BLaER1 treated with 17β-estradiol and CSF1 and Interleukin-3, amounts not matched to agents 10 nM and 100 nM (cell line): Measurements from ENCODE around the gene CARMIL1.
A peak's percentile ranks its signal among the peaks of the same experiment; 100 is the strongest.

Source experiments
- H3K27ac ChIP-seq, 11 experiments: shearing (Covaris generic); formaldehyde crosslinking; 2 replicates each; pipeline ENCODE4 v1.8.1; 2022
- H3K27me3 ChIP-seq, 11 experiments: shearing (Covaris generic); formaldehyde crosslinking; 2 replicates each; pipeline ENCODE4 v1.8.1; 2022
- H3K36me3 ChIP-seq, 11 experiments: shearing (Covaris generic); formaldehyde crosslinking; 2 replicates each; pipeline ENCODE4 v1.8.1; 2022
- H3K4me1 ChIP-seq, 10 experiments: shearing (Covaris generic); formaldehyde crosslinking; 2 replicates each; pipeline ENCODE4 v1.8.1; 2022
- H3K4me2 ChIP-seq, 11 experiments: shearing (Covaris generic); formaldehyde crosslinking; 2 replicates each; pipeline ENCODE4 v1.8.1; 2022
- H3K4me3 ChIP-seq, 10 experiments: shearing (Covaris generic); formaldehyde crosslinking; 2 replicates each; pipeline ENCODE4 v1.8.1; 2022
- H3K9ac ChIP-seq, 11 experiments: shearing (Covaris generic); formaldehyde crosslinking; 2 replicates each; pipeline ENCODE4 v1.8.1; 2022
- H3K9me3 ChIP-seq, 11 experiments: shearing (Covaris generic); formaldehyde crosslinking; replicated peaks in 1 of 11; 2 replicates each; pipeline ENCODE4 v1.8.1; 2022
- H4K20me1 ChIP-seq, 11 experiments: shearing (Covaris generic); formaldehyde crosslinking; 2 replicates each; pipeline ENCODE4 v1.8.1; 2022
- Cebpa-rat ChIP-seq, 11 experiments: shearing (Covaris generic); IDR thresholded peaks; 2 replicates each; pipeline ENCODE4 v1.8.1; 2022

CARMIL1 gene

GRCh38 chr6:25602674-25602982 is 323.5 kb downstream of the CARMIL1 start:
- Histone ChIP-seq H3K4me3 (no peak overlapping the region), H3K4me1 (peaks cover 0 to 5% (median 4%) of the 10 kb centered on the region in 10 experiments; a peak in 7 of 20 replicates), H3K27me3 (no peaks in the 10 kb centered on the region), H4K20me1 (no peaks in the 10 kb centered on the region), H3K4me2 (no peak overlapping the region), H3K9ac (no peak overlapping the region), H3K27ac (no peak overlapping the region), H3K36me3 (no peaks in the 10 kb centered on the region), H3K9me3 (no peaks in the 10 kb centered on the region)
- no peak for TF ChIP-seq Cebpa-rat (IDR thresholded peaks at IDR 0.05)

DNA sequence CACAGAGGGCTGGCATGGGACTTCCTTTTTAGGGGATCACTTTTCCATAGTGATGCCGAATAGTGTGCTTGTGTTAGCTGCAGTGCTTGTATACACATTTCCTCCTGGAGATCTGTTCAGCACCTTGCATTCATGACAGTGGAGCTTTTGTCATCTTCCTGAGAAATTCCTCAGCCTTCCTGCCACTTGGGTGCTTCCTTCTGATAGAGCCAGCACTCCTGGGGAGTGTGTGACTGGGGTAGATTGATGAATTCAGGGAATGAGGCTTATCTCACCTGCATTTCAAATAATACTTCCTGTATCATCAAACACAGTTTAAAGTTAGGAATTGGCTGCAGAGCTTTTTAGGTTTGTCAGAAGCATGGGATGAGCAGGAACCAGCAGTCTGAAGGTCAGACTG is 324.1 kb downstream of the CARMIL1 start:
- no peaks in the 10 kb centered on the region for H3K36me3 ChIP-seq
- no peak overlapping the region for H3K4me3 ChIP-seq
- H3K27ac ChIP-seq: no peak overlapping the region
- H3K9ac ChIP-seq: no peak overlapping the region; a peak in 1 of 22 replicates
- no peaks in the 10 kb centered on the region for H3K9me3 ChIP-seq
- no peaks in the 10 kb centered on the region for H3K27me3 ChIP-seq
- H3K4me1 ChIP-seq: peaks cover 0 to 9% (median 7%) of the 10 kb centered on the region in 10 experiments; a peak in 7 of 20 replicates
- H3K4me2 ChIP-seq: no peak overlapping the region
- no peak for TF ChIP-seq Cebpa-rat (IDR thresholded peaks at IDR 0.05)
- no peaks in the 10 kb centered on the region for H4K20me1 ChIP-seq

DNA sequence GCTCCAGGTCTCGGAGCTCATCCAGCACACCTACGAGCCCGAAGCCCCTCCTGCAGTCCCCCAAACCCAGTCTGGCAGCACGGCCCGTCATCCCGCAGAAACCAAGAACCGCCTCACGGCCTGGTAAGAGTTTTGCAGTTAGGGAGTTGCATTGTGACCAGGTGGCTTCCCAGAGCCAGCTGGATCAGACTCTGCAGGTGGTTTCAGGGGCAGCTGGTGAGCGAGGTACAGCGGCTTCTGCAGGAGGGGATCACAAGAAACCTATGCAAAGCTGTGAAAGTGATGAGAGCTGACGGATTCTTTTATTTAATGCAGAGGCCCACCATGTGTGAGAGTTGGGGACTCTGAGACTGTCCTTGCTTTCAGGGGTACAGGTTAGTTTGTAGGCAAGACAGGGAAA is 327.0 kb downstream of the CARMIL1 start:
- H3K4me1 ChIP-seq: peaks cover 0 to 9% (median 7%) of the 10 kb centered on the region in 10 experiments; a peak in 7 of 20 replicates
- H3K4me3 ChIP-seq: no peak overlapping the region
- no peaks in the 10 kb centered on the region for H3K36me3 ChIP-seq
- H3K4me2 ChIP-seq: no peak overlapping the region
- no peak overlapping the region for H3K27ac ChIP-seq
- no peak overlapping the region for H3K9ac ChIP-seq
- no peak for TF ChIP-seq Cebpa-rat (IDR thresholded peaks at IDR 0.05)
- H4K20me1 ChIP-seq: no peaks in the 10 kb centered on the region
- no peaks in the 10 kb centered on the region for H3K9me3 ChIP-seq
- H3K27me3 ChIP-seq: no peaks in the 10 kb centered on the region

DNA sequence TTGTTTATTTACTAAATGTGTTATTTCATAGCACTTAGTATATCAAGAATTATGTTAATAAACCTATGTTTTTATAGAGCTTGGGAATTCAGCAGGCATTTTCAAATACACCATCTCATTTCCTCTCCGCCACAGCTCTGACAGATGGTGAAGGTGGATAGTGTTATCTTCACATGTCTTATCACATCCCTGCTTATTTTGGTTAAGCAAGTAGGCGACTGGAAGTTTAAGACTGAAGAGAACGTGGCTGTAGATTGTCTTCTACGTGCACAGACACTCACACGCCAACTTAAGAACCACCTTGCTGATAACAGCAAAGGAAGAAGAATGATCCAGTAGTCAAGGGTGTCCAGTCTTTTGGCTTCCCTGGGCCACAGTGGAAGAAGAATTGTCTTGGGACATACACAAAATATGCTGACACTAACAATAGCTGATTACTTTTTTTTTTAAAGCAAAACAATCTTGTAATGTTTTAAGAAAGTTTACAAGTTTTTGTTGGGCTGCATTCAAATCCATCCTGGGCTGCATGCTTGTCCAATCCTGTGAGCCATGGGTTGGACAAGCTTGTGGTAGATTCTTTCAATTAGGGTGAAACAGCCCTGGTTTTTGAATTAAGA is 329.5 kb downstream of the CARMIL1 start:
- Histone ChIP-seq H3K4me3 (no peak overlapping the region), H3K27me3 (no peaks in the 10 kb centered on the region), H3K36me3 (no peaks in the 10 kb centered on the region), H3K4me1 (peaks cover 0 to 9% (median 7%) of the 10 kb centered on the region in 10 experiments; a peak in 7 of 20 replicates), H3K9me3 (no peaks in the 10 kb centered on the region), H3K27ac (no peak overlapping the region), H4K20me1 (no peaks in the 10 kb centered on the region), H3K4me2 (no peak overlapping the region), H3K9ac (no peak overlapping the region)
- TF ChIP-seq Cebpa-rat (IDR thresholded peaks at IDR 0.05): no peak

GRCh38 chr6:25612666-25613065 is 333.5 kb downstream of the CARMIL1 start:
- peaks cover 0 to 4% (median 3%) of the 10 kb centered on the region in 10 experiments; a peak in 7 of 20 replicates for H3K4me1 ChIP-seq
- no peak for TF ChIP-seq Cebpa-rat (IDR thresholded peaks at IDR 0.05)
- H3K27ac ChIP-seq: no peak overlapping the region
- H3K4me3 ChIP-seq: no peak overlapping the region
- no peaks in the 10 kb centered on the region for H3K9me3 ChIP-seq
- no peaks in the 10 kb centered on the region for H3K36me3 ChIP-seq
- H3K4me2 ChIP-seq: no peak overlapping the region
- H3K27me3 ChIP-seq: no peaks in the 10 kb centered on the region
- no peak overlapping the region for H3K9ac ChIP-seq
- no peaks in the 10 kb centered on the region for H4K20me1 ChIP-seq

DNA sequence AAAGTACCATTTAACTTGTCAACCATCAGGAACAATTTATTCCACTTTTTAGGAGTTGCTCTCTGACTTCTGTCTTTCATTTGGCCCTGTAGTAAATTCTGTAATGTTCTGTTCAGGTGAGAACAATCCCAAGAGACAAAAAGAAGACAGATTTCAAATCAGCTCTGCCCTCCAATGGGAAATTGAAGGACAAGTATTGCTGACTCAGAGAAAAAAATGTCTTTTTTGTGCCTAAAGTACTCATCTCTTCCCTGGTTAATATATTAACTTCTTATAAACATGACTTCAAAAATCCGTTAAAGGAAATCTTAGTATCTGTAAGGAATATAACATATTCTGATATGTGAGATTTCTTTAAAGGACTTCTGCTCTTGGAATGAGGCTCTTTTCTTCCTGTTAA is 334.2 kb downstream of the CARMIL1 start:
- Histone ChIP-seq H4K20me1 (no peaks in the 10 kb centered on the region), H3K27ac (no peak overlapping the region), H3K4me3 (no peak overlapping the region), H3K9ac (no peak overlapping the region), H3K4me1 (peaks cover 0 to 8% (median 0%) of the 10 kb centered on the region in 10 experiments; a peak in 4 of 20 replicates), H3K4me2 (no peak overlapping the region), H3K9me3 (no peaks in the 10 kb centered on the region), H3K36me3 (no peaks in the 10 kb centered on the region), H3K27me3 (peaks cover 0 to 1% (median 0%) of the 10 kb centered on the region in 11 experiments; a peak in 1 of 22 replicates)
- TF ChIP-seq Cebpa-rat (IDR thresholded peaks at IDR 0.05): no peak

- Histone ChIP-seq H3K4me1 (peaks cover 0 to 14% (median 0%) of the 10 kb centered on the region in 10 experiments; a peak in 4 of 20 replicates), H4K20me1 (no peaks in the 10 kb centered on the region), H3K4me2 (no peak overlapping the region), H3K36me3 (no peaks in the 10 kb centered on the region), H3K9me3 (no peaks in the 10 kb centered on the region), H3K9ac (no peak overlapping the region), H3K27ac (no peak overlapping the region), H3K27me3 (peaks cover 0 to 8% (median 0%) of the 10 kb centered on the region in 11 experiments; a peak in 7 of 22 replicates), H3K4me3 (no peak overlapping the region)
- TF ChIP-seq Cebpa-rat (IDR thresholded peaks at IDR 0.05): no peak
Observed at GRCh38 chr6:25614052-25614451, 334.9 kb downstream of the CARMIL1 start.

DNA sequence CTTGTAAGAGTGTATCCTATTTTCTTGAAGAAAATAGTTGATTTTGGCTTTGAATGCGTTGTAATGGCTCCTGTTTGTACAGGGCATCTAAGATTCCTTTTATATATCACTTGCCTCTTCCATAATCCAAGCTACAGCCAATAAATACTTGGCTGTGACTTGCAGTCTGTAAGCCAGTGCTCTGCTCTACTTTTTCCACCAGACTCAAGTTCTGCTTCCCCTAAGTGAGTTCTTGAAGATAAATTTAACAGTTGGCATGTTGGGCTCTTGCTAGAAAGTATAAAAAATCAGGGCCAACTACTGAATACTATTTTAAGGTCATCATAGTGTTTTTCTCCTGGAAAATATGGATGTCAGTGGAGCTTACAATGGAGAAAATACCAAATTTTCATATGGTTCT is 336.3 kb downstream of the CARMIL1 start:
- Histone ChIP-seq H3K9ac (no peak overlapping the region), H3K27me3 (peaks cover 0 to 13% (median 0%) of the 10 kb centered on the region in 11 experiments; a peak in 8 of 22 replicates), H3K4me1 (peaks cover 0 to 23% (median 0%) of the 10 kb centered on the region in 10 experiments; a peak in 4 of 20 replicates), H3K9me3 (no peaks in the 10 kb centered on the region), H4K20me1 (no peaks in the 10 kb centered on the region), H3K4me3 (no peak overlapping the region), H3K36me3 (no peaks in the 10 kb centered on the region), H3K27ac (no peak overlapping the region), H3K4me2 (no peak overlapping the region)
- TF ChIP-seq Cebpa-rat (IDR thresholded peaks at IDR 0.05): no peak

DNA sequence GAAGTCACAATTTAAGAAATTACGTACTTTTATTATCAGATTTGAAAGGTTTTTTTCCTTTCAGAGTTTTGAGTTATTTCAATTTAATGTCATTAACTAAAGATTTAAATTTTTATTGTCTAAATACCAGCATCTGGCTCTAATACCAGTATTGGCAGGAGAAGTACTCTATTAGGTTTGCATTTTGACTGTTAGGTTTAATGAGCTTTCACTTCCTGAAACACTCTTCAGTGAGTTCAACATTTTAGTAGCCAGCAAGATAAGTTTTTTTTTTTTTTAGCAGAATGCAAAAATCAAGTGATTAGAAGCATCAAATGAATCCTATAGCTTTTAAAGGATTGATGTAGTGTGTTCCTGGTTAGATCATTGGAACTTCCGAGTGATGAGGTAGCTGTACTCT is 338.8 kb downstream of the CARMIL1 start:
- Histone ChIP-seq H3K27me3 (peaks cover 0 to 13% (median 0%) of the 10 kb centered on the region in 11 experiments; a peak in 8 of 22 replicates), H3K36me3 (no peaks in the 10 kb centered on the region), H3K9me3 (no peaks in the 10 kb centered on the region), H3K4me1 (peaks cover 0 to 23% (median 0%) of the 10 kb centered on the region in 10 experiments; a peak in 4 of 20 replicates), H3K4me2 (peak overlapping the region in 2 of 11 experiments; percentile 18 to 33; a peak in 1 of 22 replicates), H3K4me3 (no peak overlapping the region), H3K9ac (no peak overlapping the region), H4K20me1 (no peaks in the 10 kb centered on the region), H3K27ac (no peak overlapping the region)
- no peak for TF ChIP-seq Cebpa-rat (IDR thresholded peaks at IDR 0.05)

DNA sequence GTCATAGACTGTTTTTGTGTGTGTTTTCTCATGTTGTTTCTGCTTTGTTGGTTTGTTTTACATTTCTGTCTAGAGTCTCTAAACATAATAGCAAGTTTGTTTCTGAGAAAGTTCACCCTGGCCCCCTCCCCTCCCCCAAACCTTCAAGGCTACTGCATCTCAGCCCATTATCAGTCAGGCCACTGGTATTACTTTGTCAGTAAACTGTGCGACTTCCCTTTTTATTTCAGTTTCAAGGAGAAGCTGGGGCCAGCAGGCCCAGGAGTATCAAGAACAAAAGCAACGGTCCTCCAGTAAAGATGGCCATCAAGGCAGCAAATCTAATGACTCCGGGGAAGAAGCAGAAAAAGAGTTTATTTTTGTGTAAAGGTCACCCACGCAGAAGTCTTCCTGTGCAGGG is 340.0 kb downstream of the CARMIL1 start:
- no peak for TF ChIP-seq Cebpa-rat (IDR thresholded peaks at IDR 0.05)
- no peak overlapping the region for H3K9ac ChIP-seq
- no peaks in the 10 kb centered on the region for H3K9me3 ChIP-seq
- peak overlapping the region in 2 of 11 experiments; percentile 19 to 25; a peak in 2 of 22 replicates for H3K4me2 ChIP-seq
- no peak overlapping the region for H3K27ac ChIP-seq
- H3K36me3 ChIP-seq: no peaks in the 10 kb centered on the region
- peaks cover 0 to 13% (median 0%) of the 10 kb centered on the region in 11 experiments; a peak in 8 of 22 replicates for H3K27me3 ChIP-seq
- no peak overlapping the region for H3K4me3 ChIP-seq
- H4K20me1 ChIP-seq: no peaks in the 10 kb centered on the region
- H3K4me1 ChIP-seq: peaks cover 0 to 23% (median 0%) of the 10 kb centered on the region in 10 experiments; a peak in 4 of 20 replicates
